B cell (primary cell): ENCODE results near the gene PDZRN4.

Source experiments
- EZH2 ChIP-seq: IDR thresholded peaks from 2 replicates; pipeline ENCODE4 v1.6.1; 2012; ENCODE audit warnings: borderline replicate concordance, low read depth, mild to moderate bottlenecking, moderate library complexity, low read length; ENCODE audit not compliant: insufficient read depth, poor library complexity, severe bottlenecking
- TF ChIP-seq, protein P1 (sequence below): fragments of 200-600 bp; IDR thresholded peaks from one replicate; pipeline ENCODE4 v1.8.0; 2022; ENCODE audit warnings: antibody characterized with exemption, mild to moderate bottlenecking

GRCh38 chr12:41254004-41254914 lies 66.1 kb downstream of the PDZRN4 start:
- TF ChIP-seq, protein P1, sequence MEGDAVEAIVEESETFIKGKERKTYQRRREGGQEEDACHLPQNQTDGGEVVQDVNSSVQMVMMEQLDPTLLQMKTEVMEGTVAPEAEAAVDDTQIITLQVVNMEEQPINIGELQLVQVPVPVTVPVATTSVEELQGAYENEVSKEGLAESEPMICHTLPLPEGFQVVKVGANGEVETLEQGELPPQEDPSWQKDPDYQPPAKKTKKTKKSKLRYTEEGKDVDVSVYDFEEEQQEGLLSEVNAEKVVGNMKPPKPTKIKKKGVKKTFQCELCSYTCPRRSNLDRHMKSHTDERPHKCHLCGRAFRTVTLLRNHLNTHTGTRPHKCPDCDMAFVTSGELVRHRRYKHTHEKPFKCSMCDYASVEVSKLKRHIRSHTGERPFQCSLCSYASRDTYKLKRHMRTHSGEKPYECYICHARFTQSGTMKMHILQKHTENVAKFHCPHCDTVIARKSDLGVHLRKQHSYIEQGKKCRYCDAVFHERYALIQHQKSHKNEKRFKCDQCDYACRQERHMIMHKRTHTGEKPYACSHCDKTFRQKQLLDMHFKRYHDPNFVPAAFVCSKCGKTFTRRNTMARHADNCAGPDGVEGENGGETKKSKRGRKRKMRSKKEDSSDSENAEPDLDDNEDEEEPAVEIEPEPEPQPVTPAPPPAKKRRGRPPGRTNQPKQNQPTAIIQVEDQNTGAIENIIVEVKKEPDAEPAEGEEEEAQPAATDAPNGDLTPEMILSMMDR: no peak
- no peak for TF ChIP-seq EZH2
